HG02943 (cell line): Measurements from ENCODE around the gene NECTIN1.

ENCODE experiments used
- ATAC-seq: cut with Tn5 transposase; IDR thresholded peaks from one replicate; pipeline ENCODE4 v1.9.1; 2021; ENCODE audit warnings: mild to moderate bottlenecking, low read depth, moderate library complexity; ENCODE audit not compliant: unreplicated experiment

The NECTIN1 gene, protein sequence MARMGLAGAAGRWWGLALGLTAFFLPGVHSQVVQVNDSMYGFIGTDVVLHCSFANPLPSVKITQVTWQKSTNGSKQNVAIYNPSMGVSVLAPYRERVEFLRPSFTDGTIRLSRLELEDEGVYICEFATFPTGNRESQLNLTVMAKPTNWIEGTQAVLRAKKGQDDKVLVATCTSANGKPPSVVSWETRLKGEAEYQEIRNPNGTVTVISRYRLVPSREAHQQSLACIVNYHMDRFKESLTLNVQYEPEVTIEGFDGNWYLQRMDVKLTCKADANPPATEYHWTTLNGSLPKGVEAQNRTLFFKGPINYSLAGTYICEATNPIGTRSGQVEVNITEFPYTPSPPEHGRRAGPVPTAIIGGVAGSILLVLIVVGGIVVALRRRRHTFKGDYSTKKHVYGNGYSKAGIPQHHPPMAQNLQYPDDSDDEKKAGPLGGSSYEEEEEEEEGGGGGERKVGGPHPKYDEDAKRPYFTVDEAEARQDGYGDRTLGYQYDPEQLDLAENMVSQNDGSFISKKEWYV

DNA sequence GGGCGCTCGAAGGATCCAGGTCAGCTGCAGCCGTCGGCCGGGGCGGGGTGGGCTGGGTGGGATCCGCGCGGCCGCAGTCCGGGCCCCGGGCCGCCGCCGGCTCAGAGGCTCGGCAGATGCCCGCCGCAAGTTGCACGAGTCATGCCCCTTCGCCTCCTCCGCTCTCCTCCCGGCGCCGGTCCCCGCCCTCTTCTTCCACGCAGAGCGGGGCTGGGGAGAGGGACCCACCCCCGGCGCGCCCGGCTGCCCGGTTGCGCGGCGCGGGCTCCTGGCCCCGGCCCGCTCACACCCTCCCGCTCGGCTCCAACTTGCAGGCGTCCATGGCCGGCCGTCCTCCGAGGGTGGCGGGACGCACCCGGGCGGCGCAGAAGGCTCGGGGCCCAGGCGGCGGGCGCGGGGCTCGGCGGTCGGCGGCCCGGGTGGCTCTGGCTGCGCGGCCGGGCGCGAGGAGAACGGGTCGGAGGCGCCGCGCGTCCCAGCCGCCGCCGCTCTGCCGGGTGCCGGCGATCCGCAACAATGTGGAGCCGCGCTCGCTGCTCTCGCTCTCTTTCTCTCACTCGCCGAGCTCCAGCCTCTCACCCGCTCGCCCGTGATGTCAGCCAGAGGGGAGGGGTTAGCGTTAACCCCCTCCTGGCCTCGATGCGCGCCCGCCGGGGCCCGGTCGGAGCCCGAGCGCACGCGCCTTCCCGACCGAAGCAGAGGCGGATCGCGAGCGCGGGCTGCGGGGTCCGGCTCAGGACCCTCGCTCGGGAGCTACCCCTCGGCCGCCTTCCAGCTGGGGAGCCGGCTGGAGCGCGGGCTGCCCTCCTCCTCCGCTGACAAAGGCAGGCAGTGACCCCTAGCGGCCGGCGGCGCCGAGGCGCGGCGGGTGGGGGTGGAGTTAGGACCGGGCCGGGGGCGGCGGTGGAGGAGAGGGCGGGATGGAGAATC is at the start of gene NECTIN1:
NECTIN1 (minus strand) TSS at position 550 of the 930 bp plus-strand sequence. CDS start 647 bp downstream, outside the sequence.
- peak; percentile 67 for ATAC-seq

DNA sequence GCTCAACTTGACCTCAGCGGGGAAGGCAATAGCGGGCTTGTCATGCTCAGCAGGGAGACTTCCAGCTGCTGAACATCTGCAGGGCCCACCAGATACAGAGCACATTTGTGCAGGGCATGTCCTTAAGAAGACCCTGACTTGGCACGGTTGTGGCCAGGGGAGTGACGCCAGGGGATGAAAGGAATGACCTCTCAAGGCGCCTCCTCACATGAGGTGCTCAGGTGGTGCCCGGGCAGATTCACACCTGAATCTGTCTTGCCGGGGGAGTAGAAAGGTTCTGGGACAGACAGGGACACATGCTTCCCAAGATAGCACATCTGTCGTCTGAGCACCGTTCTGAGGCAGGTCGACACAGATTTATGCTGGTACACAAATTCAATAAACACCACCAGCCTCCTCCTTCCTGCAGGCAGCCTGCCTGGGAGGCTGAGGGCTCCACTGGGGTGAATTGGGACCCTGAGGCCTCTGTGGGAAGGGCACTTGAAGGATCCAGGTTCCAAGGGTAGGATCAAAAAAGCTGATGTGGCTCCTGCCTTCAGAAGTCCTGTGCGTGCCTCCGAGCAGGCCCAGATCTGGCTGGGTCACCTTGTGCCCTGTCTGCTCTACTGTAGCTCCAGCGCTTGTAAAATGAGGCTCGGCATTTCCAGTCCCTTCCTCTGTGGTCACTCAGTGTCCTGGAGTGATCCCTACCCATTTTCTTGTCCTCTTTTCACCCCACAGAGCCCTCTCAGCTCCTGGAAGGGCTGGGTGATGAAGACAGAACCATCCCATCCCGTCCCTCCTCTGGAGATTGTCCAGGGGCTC is 49.6 kb upstream of the NECTIN1 start:
- no peak for ATAC-seq

DNA sequence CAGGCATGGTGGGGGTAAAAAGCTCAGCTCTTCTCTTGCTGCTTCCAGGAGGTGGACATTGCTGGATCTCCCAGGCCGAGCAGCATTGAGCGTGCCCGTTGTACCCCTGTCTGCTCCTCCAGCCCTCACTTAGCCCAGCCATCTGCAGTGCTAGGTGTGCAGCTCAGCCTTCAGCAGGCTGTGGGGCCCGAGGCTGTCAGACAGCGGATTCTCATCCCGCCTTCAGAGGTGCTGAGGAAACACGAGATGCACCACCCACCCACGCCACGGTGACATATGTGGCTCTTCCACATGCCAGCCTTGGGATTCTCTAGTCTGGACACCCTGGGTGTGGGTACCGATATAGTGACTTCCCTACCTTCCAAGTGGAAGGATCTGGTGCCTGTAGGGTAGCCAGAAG is 48.9 kb upstream of the NECTIN1 start:
- ATAC-seq: no peak

DNA sequence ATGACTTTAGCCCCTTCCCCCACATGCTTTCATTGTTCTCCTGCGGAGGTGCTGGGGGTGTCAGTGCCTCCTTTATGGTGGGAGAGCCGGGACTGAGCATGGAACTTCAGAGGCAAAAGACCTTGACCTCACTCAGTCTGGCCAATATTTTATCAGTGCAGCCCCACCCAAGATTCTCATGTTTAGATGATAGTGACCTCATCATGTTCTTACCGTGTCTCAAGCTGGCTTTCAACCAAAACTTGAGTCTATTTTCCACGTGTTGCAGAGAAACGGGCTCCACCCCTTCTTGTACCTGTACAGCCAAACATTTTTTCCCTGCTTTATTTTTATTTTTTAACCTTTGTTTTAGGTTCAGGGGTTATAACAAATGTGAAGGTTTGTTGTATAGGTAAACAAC is 47.7 kb upstream of the NECTIN1 start:
- ATAC-seq: no peak

DNA sequence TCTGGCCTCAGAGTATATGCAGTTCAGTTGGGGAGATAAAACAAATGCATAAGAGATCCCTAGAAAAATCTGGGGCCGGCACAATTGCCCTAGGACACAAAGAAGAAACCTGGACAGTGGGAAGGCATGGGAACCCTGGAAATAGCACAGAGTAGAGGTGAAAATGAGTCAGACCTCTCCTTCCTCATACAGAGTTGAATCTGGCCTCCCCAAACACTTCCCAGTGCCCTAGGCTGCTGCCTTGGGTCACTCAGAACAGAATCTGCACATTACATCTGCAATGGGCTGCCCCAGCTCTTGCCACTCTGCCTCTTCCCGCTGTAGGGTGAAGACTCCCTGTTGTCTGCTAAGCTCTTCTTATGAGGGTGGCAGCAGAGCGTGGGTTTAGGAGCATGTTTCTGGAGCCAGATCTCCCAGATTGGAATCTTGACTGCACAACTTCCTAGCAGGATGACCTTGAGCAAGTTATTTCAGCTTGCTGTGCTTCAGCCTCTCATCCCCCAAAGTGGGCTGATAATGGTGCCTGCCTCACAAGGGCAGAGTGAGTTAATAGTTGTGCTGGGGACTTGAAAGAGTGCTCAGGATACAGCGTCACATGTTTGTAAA is 47.1 kb upstream of the NECTIN1 start:
- no peak for ATAC-seq

DNA sequence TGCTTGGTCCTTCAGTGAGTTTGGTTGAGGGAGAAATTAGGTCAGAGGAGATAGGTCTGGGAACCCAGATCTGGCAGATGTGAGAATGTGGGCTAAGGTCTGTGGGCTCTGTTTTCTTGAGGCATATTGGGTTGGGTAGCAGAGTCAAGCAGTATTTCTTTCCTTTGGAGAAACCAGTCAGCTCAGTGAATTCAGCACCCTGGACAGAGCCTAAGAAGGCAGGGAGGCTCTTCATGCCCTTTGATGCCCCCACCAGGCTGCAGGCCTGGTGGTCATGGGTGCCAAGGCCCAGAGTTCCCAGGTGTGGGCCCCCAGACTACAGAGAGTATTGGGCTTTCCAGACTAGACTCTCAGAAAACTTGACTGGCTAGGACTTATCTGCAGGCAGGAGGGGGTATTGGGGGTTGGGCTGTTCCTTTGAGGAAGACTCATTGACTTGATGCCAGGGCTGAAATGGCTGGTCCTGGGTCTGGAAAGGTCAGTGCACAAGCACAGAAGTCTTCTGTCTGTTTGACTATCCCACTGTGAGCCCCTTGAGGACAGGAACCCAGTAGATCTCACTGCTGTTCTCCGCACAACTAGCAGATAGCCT is 45.3 kb upstream of the NECTIN1 start:
- ATAC-seq: no peak

DNA sequence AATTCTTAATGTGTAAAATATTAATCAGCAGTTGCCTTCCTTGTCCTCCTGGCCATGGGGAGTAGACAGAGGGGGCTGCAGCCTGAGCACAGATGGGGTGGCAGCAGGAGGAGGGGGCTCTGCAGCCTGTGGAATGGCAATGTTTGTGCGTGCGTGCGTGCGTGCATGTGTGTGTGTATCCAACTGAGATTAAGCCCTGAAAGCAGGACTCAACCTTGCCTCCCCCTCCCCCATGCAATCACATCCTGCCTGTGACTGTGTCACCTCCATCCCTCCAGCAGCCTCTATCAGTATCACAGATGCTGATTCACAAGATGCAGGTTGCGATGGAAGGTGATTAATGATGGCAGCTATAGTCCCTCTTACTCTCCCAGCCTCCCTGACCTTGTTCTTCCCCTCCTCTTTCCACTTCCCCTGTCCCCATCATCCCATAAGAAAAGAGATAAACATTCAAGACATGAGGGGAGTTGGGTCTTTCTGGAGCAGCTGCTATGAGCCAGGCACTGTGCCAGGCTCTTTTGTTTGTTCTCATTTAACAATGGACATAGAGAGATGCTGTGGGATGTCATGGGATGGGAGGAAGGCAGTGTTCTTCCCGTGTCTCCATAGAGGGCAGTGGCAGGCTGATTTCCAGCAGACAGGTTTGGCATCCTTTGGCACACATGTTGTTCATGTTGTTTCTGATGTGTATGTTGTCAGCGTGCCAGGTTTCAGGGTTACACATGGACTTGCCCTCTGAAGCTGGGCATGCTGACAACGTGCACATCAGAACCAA is 43.8 kb upstream of the NECTIN1 start:
- no peak for ATAC-seq

DNA sequence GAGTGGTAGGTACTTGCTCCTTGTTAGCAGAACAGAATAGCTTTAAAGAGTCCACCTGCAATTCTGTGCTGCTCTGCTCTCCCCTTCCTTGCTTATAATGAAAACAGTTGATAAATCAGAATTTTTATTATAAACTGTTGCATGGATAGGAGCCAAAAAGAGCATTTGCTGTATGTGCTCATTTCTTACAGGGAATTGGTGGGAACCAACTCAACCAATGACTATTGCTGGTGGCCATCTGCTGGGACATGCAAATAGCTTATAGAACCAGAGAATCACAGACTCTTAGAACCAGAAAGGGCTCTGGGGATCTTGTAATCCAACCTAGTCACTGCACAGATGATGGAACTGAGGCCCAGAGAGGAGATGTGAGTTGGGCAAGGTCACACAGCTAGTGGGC is 43.1 kb upstream of the NECTIN1 start:
- ATAC-seq: no peak

DNA sequence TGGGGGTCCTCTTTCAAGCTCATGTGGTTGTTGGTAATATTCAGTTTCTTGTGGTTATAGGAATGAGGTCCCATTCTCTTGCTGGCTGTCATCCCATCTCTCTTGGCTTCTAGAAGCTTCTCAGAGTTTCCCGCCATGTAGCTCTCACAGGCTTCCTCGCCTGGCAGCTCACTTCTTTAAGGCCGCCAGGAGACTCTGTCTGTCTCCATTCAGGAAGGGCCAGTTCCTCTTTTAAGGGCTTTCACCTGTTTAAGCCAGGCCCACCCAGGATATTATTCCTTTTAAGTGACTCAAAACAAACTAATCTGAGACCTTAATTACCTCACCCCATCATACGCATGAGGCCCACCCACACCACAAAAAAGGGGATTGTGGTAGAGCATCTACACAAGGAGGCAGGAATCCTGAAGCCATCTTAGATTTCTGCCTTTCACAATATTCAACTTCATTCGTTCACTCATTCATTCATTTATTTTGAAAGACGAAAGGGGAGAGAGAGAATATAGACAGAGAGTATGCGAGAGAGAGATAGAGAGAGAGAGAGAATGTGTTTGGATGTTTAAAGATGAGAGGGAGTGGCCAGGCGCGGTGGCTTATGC is 42.3 kb upstream of the NECTIN1 start:
- no peak for ATAC-seq

DNA sequence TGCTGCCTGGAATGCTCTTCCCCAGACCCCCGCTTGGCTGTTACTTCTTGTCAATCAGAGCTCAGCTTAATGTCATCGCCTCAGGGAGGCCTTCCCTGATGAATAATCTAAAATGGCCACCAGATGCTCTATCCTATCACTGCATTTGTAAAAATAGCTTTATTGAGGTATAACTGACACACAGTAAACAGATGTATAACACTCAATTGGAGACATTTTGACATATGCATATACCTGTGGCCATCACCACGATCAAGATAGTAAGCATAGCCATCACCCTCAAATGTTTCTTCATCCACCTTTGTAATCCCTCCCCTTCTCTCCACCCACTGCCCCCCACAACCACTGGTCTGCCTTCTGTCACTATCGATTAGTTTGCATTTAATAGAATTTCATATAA is 36.6 kb upstream of the NECTIN1 start:
- no peak for ATAC-seq

DNA sequence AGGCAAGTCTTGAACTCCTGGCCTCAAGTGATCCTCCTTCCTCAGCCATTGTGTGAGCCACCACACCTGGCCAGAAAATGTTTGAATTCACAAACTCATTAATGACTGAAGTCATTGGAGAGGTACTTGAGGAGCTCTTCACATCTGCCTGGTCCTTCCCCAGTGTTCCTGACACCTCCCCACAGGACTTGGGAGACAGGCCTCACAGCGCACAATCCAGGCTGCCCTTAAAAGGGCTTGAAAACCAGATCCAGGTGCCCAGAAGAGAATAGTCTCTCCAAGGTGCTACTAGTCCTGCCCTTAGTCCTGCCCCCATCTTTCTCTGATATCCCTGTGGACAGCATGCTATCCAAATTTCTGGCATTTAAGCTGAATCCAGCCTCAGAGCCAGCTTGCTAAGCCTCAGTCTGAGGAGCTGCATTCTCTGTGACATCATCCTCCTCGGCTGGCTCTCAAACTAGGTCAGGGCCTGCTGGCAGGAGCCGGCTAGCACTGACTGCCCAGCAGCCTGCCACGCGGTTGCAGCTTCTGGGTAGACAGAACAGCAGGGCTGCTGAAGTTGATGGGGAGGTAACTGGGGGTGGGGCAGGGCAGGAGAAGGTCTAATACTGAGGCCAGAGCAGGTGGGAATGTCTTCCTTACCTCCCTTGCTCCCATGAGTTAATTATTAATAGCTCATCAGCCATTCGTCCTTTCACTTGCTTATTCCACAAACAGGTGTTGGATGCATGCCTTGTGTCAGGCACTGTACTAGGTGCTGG is 35.3 kb upstream of the NECTIN1 start:
- no peak for ATAC-seq

DNA sequence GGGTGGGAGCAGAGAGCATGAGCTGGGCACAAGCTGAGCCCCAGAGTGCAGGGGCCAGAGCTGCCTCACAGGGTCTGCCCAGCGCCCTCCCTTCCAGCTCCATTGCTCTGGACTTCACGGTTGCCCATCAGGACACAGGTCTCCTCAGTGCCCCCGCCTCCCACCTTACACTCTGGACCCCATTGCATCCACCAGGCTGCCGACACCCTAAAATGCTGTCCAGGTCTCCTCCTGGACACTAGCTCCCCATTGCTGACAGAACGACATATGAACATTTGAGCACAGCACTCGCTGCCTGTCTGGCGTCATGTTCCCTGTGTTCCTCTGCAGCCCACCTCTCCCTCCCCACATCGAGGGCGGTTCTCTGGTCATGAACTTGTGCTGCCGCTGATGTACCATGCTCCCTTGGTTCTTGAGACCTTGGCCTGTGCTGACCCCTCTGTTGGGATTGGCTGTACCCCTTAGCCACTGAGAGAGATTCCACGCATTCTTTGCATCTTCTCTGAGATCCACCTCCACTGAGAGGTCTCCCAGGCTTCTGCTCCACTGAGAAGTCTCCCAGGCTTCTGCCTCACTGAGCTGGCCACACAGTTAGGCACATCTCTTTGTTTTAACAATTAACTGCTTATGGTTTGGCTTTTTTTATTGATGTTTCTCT is 34.2 kb upstream of the NECTIN1 start:
- no peak for ATAC-seq

DNA sequence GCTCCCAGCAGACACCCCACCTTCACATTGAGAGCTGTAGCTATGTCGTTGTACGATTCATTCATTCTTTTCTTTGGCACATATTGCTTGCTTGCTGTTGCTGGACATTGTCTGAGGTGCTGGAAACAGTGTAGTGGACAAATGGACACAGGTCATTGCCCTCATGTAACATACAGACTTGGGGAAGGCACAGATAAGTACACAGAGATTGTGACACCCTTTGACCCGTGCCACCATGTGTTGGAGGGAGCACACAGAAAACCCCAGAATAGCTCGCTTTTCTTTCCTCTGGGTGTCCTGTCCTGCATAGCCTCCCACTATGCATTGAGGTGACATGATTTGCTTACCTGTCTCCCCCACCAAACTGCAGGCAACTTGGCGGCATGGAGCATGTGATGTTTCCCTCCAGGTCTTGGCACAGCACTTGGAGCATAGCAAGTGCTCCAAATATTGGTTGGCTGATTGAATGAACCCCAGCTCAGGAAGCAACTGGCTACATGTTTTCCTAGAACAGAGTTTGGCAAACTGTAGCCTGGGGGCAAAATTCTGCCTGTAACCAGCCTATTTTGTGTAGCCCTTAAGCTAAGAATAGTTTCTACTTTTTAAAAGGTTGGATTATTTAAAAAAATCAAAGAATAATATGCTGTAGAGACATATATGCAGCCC is 30.9 kb upstream of the NECTIN1 start:
- ATAC-seq: no peak

DNA sequence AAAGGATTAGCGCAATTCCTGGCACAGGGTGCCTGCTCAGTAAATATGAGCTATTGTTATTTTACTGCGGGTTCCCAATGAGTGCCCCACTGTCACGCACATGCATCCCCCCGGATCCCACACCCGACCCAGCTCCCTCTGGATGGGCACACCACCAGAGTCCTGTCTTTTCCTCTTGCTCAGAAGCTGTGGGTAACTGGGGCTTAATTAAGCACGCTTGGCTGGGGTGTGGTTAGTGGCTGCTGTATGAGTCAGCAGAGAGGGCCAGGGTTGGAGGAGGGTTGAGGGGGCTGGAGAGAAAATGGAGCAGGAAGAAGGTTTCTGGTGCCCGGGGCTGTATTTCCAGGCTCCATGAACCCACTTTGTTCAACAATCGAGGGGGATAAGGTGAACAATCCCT is 30.3 kb upstream of the NECTIN1 start:
- ATAC-seq: no peak

DNA sequence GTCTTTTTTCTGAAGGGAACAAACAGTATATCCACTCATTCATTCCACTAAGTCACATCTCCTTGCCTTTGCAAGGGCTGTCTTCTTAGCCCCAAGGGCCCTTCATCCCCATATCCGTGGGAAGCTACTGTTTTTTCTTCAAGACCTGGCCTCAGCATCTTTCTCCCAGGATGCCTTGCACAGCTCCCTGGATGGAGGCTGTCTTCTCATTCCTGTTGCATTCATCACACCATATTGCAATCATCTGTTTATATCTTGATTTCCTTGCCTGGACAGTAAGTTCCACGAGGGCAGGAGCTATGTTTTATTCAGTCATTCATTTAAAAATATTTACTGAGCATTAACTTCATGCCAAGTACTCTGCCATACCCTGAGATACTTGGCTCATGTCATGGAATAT is 29.3 kb upstream of the NECTIN1 start:
- ATAC-seq: no peak

DNA sequence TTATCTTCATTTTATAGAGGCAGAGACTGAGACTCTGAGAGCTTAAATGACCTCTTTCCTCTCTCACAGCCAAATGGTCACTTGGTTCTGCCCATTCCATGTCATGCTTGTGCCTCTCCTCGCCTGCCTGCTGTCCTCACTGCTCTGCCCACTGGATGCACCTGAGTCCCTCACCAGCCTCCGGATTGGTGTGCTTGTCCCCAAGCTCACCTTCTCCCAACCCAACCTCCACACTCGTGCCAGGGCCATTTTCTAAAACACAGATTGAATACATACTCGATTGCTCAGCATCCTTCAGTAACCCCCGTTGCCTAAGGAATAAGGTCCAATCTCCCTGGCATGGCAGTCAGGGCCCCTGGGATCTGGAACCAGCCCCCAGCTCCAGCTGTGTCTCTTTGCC is 28.4 kb upstream of the NECTIN1 start:
- ATAC-seq: no peak
